Stomach (tissue), 9 donors: ENCODE measurements around the gene UTP14C. TPM values are rescaled to one million over a fixed set of nuclear protein-coding genes. Genes with fewer than 3 reads are reported as not detected.

Source experiments
- DNase-seq, 2 donors: peaks; one replicate each; pipeline versions ENCODE4 v3.0.0 to v3.0.0-alpha.2; 2013 to 2019
- H3K27ac ChIP-seq, 5 donors: fragments of 200-600 bp in 4 of 5; sonication (generic) in 4 of 5; one replicate each; pipeline ENCODE4 v1.5.1; 2013 to 2019; ENCODE audit warnings: mild to moderate bottlenecking in 1 of 5, moderate library complexity in 1 of 5
- H3K27me3 ChIP-seq, 3 donors: fragments of 200-600 bp; sonication (generic); one replicate each; pipeline ENCODE4 v1.5.1; 2017 to 2019; ENCODE audit warnings: mixed run types in 1 of 3
- H3K36me3 ChIP-seq, 4 donors: fragments of 200-600 bp; sonication (generic); 1 replicate in 3 of 4; 2 replicates in 1 of 4; pipeline ENCODE4 v1.5.1; 2016 to 2019
- H3K4me1 ChIP-seq, 4 donors: fragments of 200-600 bp; sonication (generic); one replicate each; pipeline ENCODE4 v1.5.1; 2016 to 2019
- H3K4me3 ChIP-seq, 4 donors: fragments of 200-600 bp; sonication (generic) in 3 of 4; one replicate each; pipeline ENCODE4 v1.5.1; 2016 to 2019; ENCODE audit warnings: mild to moderate bottlenecking in 1 of 4
- H3K9me3 ChIP-seq, 4 donors: fragments of 200-600 bp; sonication (generic); one replicate each; pipeline ENCODE4 v1.5.1; 2016 to 2019
- EP300 ChIP-seq: sonication (generic); formaldehyde crosslinking; IDR thresholded peaks from one replicate; pipeline ENCODE4 v1.6.1; 2017; ENCODE audit warnings: antibody characterized with exemption
- POLR2A ChIP-seq, 4 donors: fragments of 450-650 bp; IDR thresholded peaks; one replicate each; pipeline ENCODE4 v1.6.1; 2016; ENCODE audit warnings: antibody characterized with exemption in 4 of 4, control low read depth in 2 of 4, mild to moderate bottlenecking in 1 of 4, moderate library complexity in 1 of 4
- POLR2AphosphoS5 ChIP-seq, 3 donors: sonication (generic); formaldehyde crosslinking; IDR thresholded peaks; one replicate each; pipeline ENCODE4 v1.6.1; 2016; ENCODE audit warnings: antibody characterized with exemption in 3 of 3
- WGBS, 5 donors: extraction: QIAGEN DNeasy Blood & Tissue Kit in 3 of 5; methylation state at CpG; one replicate each; pipeline versions ENCODE4 v1.1.5 to v1.1.7; 2013 to 2018; 5-methylcytosine and 5-hydroxymethylcytosine counted together
- intact Hi-C: fragments of 100-400 bp; cut with DNase I; formaldehyde crosslinking; loops from one replicate; pipeline ENCODE4 v1.15.1; 2023; ENCODE audit warnings: low total_unique reads
- polyA plus RNA-seq, 3 donors: library from polyadenylated mRNA; stranded (reverse); fragments of 200-250 nt; gene quantifications; one replicate each; pipeline ENCODE4 v1.2.3, GENCODE V29; 2013
- total RNA-seq, 5 donors: library from RNA; depleted of rRNA; stranded (reverse); fragments of >200 nt; gene quantifications; one replicate each; pipeline versions ENCODE4 v1.1.0 to v1.2.3, GENCODE V29; 2014 to 2016
- TF ChIP-seq, protein P1 (sequence below), 7 experiments: fragments of 450-650 bp in 4 of 7; fragments of 200-600 bp in 3 of 7; sonication (generic) in 3 of 7; IDR thresholded peaks; one replicate each; pipeline ENCODE4 v1.5.1; 2016 to 2019; ENCODE audit warnings: antibody characterized with exemption in 7 of 7, control low read depth in 2 of 7, mild to moderate bottlenecking in 1 of 7
- donor health status: healthy with polysubstance abuse.
- donor health status: Bipolar disorder and iron deficiency.
- donor health status: healthy.

The UTP14C gene
- total and polyA plus RNA-seq, 8 donors, result 2.3 to 21.7 (median 5.3) TPM

DNA sequence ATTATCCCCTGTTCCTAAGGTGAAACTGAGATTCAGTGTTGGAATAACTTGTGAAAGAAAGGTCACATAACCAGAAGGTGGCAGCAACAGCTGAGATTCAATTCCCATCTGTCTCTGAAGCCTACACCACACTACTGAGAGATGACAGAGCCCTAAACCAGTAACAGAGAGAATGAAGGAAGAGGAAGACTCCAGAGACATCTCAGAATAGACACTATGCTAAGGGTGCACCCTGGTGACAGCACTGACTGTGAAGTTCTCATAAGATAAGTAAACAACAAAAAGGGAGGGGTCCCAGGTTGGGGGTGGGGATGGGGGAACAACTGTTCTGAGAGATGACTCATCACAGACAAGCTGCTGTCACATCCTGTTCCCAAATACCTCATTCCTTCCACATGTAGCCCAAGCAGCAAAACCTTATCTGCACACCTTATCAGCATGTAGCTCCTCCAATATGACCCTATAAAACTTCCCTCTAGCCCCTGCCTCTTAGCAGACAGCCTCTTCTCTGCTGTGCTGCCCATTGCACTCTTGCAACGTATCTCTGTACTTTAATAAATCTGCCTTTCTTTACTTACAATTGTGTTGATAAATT lies 46.5 kb downstream of the UTP14C start:
- Histone ChIP-seq H3K9me3 (peaks cover 9 to 54% (median 33%) of the 10 kb centered on the region in 4 donors), H3K36me3 (no peaks in the 10 kb centered on the region), H3K27ac (no peak overlapping the region), H3K4me3 (no peak overlapping the region), H3K4me1 (no peaks in the 10 kb centered on the region), H3K27me3 (no peaks in the 10 kb centered on the region)
- intact Hi-C loops, result no loop called here
- WGBS, 5 donors, result 85 to 93% (median 88%) methylated on average over 1 of the region's 1 CpG
- no peak for TF ChIP-seq POLR2AphosphoS5 (IDR thresholded peaks at IDR 0.05)
- TF ChIP-seq EP300, result no peak
- no peak for TF ChIP-seq POLR2A (IDR thresholded peaks at IDR 0.05)
- TF ChIP-seq, protein P1, sequence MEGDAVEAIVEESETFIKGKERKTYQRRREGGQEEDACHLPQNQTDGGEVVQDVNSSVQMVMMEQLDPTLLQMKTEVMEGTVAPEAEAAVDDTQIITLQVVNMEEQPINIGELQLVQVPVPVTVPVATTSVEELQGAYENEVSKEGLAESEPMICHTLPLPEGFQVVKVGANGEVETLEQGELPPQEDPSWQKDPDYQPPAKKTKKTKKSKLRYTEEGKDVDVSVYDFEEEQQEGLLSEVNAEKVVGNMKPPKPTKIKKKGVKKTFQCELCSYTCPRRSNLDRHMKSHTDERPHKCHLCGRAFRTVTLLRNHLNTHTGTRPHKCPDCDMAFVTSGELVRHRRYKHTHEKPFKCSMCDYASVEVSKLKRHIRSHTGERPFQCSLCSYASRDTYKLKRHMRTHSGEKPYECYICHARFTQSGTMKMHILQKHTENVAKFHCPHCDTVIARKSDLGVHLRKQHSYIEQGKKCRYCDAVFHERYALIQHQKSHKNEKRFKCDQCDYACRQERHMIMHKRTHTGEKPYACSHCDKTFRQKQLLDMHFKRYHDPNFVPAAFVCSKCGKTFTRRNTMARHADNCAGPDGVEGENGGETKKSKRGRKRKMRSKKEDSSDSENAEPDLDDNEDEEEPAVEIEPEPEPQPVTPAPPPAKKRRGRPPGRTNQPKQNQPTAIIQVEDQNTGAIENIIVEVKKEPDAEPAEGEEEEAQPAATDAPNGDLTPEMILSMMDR (IDR thresholded peaks at IDR 0.05), result no peak
- no peak for DNase-seq

Other genes starting within 250 kb of the UTP14C start
- 10 to 100 TPM in 2 of 5 donors, 1 to 10 TPM in 2, not detected in 1; 4.2 to 18.1 (median 10.6) TPM for gene DHRS12, start 220.5 kb upstream of the UTP14C start, total RNA-seq
- gene DHRS12, start 220.5 kb upstream of the UTP14C start, polyA plus RNA-seq, result 10 to 100 TPM; 14.1 to 27.2 (median 20.9) TPM
- under 1 TPM in 1 of 5 donors, not detected in 4; 0.37 TPM for gene TMEM272, start 179.5 kb upstream of the UTP14C start, total RNA-seq
- under 1 TPM in 1 of 3 donors, not detected in 2; 0.03 TPM for gene TMEM272, start 179.5 kb upstream of the UTP14C start, polyA plus RNA-seq
- gene CCDC70, start 162.7 kb upstream of the UTP14C start, total RNA-seq, result not detected
- gene CCDC70, start 162.7 kb upstream of the UTP14C start, polyA plus RNA-seq, result not detected
- 10 to 100 TPM in 2 of 5 donors, 1 to 10 TPM in 3; 1.2 to 21.0 (median 8.4) TPM for gene ATP7B, start 13.2 kb upstream of the UTP14C start, total RNA-seq
- 1 to 10 TPM in 1 of 3 donors, under 1 TPM in 2; 0.62 to 1.5 (median 0.98) TPM for gene ATP7B, start 13.2 kb upstream of the UTP14C start, polyA plus RNA-seq
- gene ALG11, start 12.3 kb upstream of the UTP14C start, total RNA-seq, result 10 to 100 TPM in 3 of 5 donors, 1 to 10 TPM in 2; 2.9 to 37.4 (median 21.9) TPM
- gene ALG11, start 12.3 kb upstream of the UTP14C start, polyA plus RNA-seq, result 1 to 10 TPM; 1.4 to 2.7 (median 2.3) TPM
- gene NEK5, start 104.4 kb downstream of the UTP14C start, total RNA-seq, result 1 to 10 TPM in 1 of 5 donors, under 1 TPM in 1, not detected in 3; 0.73 to 4.0 TPM
- gene NEK5, start 104.4 kb downstream of the UTP14C start, polyA plus RNA-seq, result under 1 TPM in 2 of 3 donors, not detected in 1; 0.05 to 0.31 TPM
- gene NEK3, start 134.9 kb downstream of the UTP14C start, total RNA-seq, result 100 to 1,000 TPM in 1 of 5 donors, 10 to 100 TPM in 3, 1 to 10 TPM in 1; 2.3 to 171 (median 29.4) TPM
- gene NEK3, start 134.9 kb downstream of the UTP14C start, polyA plus RNA-seq, result 10 to 100 TPM in 1 of 3 donors, 1 to 10 TPM in 2; 7.6 to 14.3 (median 8.4) TPM